Mesenchymal stem cell (in vitro differentiated cells and primary cell): Measurements from ENCODE around the gene UQCRHL.

Experiments
- DNase-seq: peaks from one replicate; pipeline ENCODE4 v3.0.0-alpha.2; 2013
- H2AFZ ChIP-seq: one replicate; pipeline ENCODE4 v1.6.1; 2013; ENCODE audit warnings: low read depth, mild to moderate bottlenecking, control low read depth, inconsistent platforms, low read length, moderate library complexity
- H2AK5ac ChIP-seq: 2 replicates; pipeline ENCODE4 v1.6.1; 2013; ENCODE audit warnings: low read length, moderate library complexity, mild to moderate bottlenecking, inconsistent platforms; ENCODE audit not compliant: severe bottlenecking
- H2BK120ac ChIP-seq: one replicate; pipeline ENCODE4 v1.6.1; 2013; ENCODE audit warnings: low read depth, mild to moderate bottlenecking, inconsistent platforms, low read length, moderate library complexity
- H2BK12ac ChIP-seq, 2 experiments: one replicate each; pipeline ENCODE4 v1.6.1; 2013; ENCODE audit warnings: inconsistent platforms in 2 of 2, low read length in 2 of 2, mild to moderate bottlenecking in 2 of 2, moderate library complexity in 2 of 2, control low read depth in 1 of 2
- H2BK15ac ChIP-seq: one replicate; pipeline ENCODE4 v1.6.1; 2013; ENCODE audit warnings: mild to moderate bottlenecking, low read depth, inconsistent platforms; ENCODE audit not compliant: poor library complexity, severe bottlenecking
- H2BK5ac ChIP-seq: 2 replicates; pipeline ENCODE4 v1.6.1; 2013; ENCODE audit warnings: low read depth, mild to moderate bottlenecking, low read length, control low read depth, inconsistent platforms; ENCODE audit not compliant: poor library complexity, severe bottlenecking
- H3K14ac ChIP-seq, 2 experiments: one replicate each; pipeline ENCODE4 v1.6.1; 2013; ENCODE audit warnings: inconsistent platforms in 2 of 2, low read length in 2 of 2, control low read depth in 1 of 2, mild to moderate bottlenecking in 1 of 2, moderate library complexity in 1 of 2
- H3K18ac ChIP-seq, 2 experiments: one replicate each; pipeline ENCODE4 v1.6.1; 2013; ENCODE audit warnings: inconsistent platforms in 2 of 2, low read length in 2 of 2, control low read depth in 1 of 2, low read depth in 1 of 2, mild to moderate bottlenecking in 1 of 2
- H3K23ac ChIP-seq, 2 experiments: one replicate each; pipeline ENCODE4 v1.6.1; 2013; ENCODE audit warnings: inconsistent platforms in 2 of 2, low read length in 2 of 2, mild to moderate bottlenecking in 2 of 2, moderate library complexity in 2 of 2, control low read depth in 1 of 2
- H3K27ac ChIP-seq: 2 replicates; pipeline ENCODE4 v1.5.1; 2013; ENCODE audit warnings: mild to moderate bottlenecking, moderate library complexity, low read length, control low read depth, inconsistent platforms; ENCODE audit not compliant: poor library complexity, severe bottlenecking
- H3K27me3 ChIP-seq, 2 experiments: 2 replicates each; pipeline versions ENCODE4 v1.6.1 to v1.7.0; 2013; ENCODE audit warnings: low read length in 2 of 2, mild to moderate bottlenecking in 2 of 2, moderate library complexity in 2 of 2, control low read depth in 1 of 2, inconsistent platforms in 1 of 2; ENCODE audit not compliant: control insufficient read depth in 1 of 2, insufficient read depth in 1 of 2
- H3K36me3 ChIP-seq, 2 experiments: 2 replicates each; pipeline versions ENCODE4 v1.6.1 to v1.7.0; 2013; ENCODE audit warnings: low read length in 2 of 2, control low read depth in 1 of 2, inconsistent platforms in 1 of 2, low read depth in 1 of 2, mild to moderate bottlenecking in 1 of 2; ENCODE audit not compliant: insufficient read depth in 2 of 2, control insufficient read depth in 1 of 2
- H3K4ac ChIP-seq, 2 experiments: one replicate each; pipeline ENCODE4 v1.6.1; 2013; ENCODE audit warnings: inconsistent platforms in 2 of 2, low read length in 2 of 2, mild to moderate bottlenecking in 2 of 2, moderate library complexity in 2 of 2, control low read depth in 1 of 2, low read depth in 1 of 2
- H3K4me1 ChIP-seq: 2 replicates; pipeline ENCODE4 v1.6.1; 2013; ENCODE audit warnings: low read depth, low read length, control low read depth; ENCODE audit not compliant: control insufficient read depth, insufficient read depth
- H3K4me2 ChIP-seq: 2 replicates; pipeline ENCODE4 v1.6.1; 2013; ENCODE audit warnings: low read length, mild to moderate bottlenecking, inconsistent platforms; ENCODE audit not compliant: poor library complexity, severe bottlenecking
- H3K4me3 ChIP-seq, 2 experiments: 2 replicates each; pipeline versions ENCODE4 v1.5.1 to v1.7.0; 2013; ENCODE audit warnings: low read length in 2 of 2, mild to moderate bottlenecking in 2 of 2, control low read depth in 1 of 2, low read depth in 1 of 2; ENCODE audit not compliant: insufficient read depth in 1 of 2
- H3K79me1 ChIP-seq: replicated peaks from 2 replicates; pipeline ENCODE4 v1.6.1; 2013; ENCODE audit warnings: mild to moderate bottlenecking, control low read depth, low read length, inconsistent platforms; ENCODE audit not compliant: poor library complexity, severe bottlenecking
- H3K9ac ChIP-seq: 2 replicates; pipeline ENCODE4 v1.7.0; 2013; ENCODE audit warnings: mild to moderate bottlenecking, low read length, moderate library complexity
- H3K9me3 ChIP-seq: 2 replicates; pipeline ENCODE4 v1.7.0; 2013; ENCODE audit warnings: mild to moderate bottlenecking, low read length; ENCODE audit not compliant: control insufficient read depth
- H4K8ac ChIP-seq: one replicate; pipeline ENCODE4 v1.6.1; 2013; ENCODE audit warnings: inconsistent platforms, mild to moderate bottlenecking, low read length, moderate library complexity
- H4K91ac ChIP-seq: one replicate; pipeline ENCODE4 v1.6.1; 2013; ENCODE audit warnings: mild to moderate bottlenecking, low read length, inconsistent platforms
- WGBS: methylation state at CpG from one replicate; pipeline ENCODE4 v1.1.7; 2013; ENCODE audit warnings: mixed read lengths; 5-methylcytosine and 5-hydroxymethylcytosine counted together

The UQCRHL gene

GRCh38 chr1:15788624-15789301 is 18.7 kb downstream of the UQCRHL start:
- Histone ChIP-seq H3K27me3 (no peaks in the 10 kb centered on the region), H4K91ac (no peak overlapping the region), H3K23ac (no peak overlapping the region), H3K79me1 (no peaks in the 10 kb centered on the region), H3K4me2 (no peak overlapping the region), H4K8ac (no peak overlapping the region), H2AFZ (no peak overlapping the region), H3K18ac (no peak overlapping the region), H2BK12ac (peak overlapping the region in 1 of 2 experiments; percentile 21), H2BK120ac (no peak overlapping the region), H2BK15ac (no peak overlapping the region), H3K36me3 (peaks cover 5 to 25% of the 10 kb centered on the region in 2 experiments), H3K4me3 (no peak overlapping the region), H3K4me1 (peaks cover 6% of the 10 kb centered on the region), H3K4ac (peak overlapping the region in 1 of 2 experiments; percentile 32), H3K9ac (no peak overlapping the region), H2AK5ac (peak overlapping the region; percentile 3), H3K9me3 (no peaks in the 10 kb centered on the region), H3K14ac (no peak overlapping the region), H3K27ac (no peak overlapping the region), H2BK5ac (no peak overlapping the region)
- DNase-seq = peak; percentile 78
- 84% methylated on average over 13 of the region's 13 CpGs for WGBS

DNA sequence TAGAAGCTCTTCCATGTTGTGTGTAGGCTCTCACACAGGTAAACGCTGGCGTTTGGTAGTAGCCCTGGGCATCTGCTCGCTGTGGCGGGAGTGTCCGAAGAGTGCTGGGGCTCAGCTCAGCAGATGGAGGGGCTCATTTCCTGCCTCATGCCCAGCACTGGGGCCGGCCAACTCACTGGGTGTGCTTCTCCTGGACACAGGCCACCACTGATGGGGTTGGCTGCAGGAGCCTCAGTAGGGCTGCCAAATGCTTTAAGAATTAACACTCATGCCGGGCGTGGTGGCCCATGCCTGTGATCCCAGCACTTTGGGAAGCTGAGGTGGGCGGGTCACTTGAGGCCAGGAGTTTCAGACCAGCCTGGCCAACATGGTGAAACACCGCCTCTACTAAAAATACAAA is 20.9 kb downstream of the UQCRHL start:
- Histone ChIP-seq H3K4me2 (no peak overlapping the region), H3K9ac (no peak overlapping the region), H4K8ac (no peak overlapping the region)

DNA sequence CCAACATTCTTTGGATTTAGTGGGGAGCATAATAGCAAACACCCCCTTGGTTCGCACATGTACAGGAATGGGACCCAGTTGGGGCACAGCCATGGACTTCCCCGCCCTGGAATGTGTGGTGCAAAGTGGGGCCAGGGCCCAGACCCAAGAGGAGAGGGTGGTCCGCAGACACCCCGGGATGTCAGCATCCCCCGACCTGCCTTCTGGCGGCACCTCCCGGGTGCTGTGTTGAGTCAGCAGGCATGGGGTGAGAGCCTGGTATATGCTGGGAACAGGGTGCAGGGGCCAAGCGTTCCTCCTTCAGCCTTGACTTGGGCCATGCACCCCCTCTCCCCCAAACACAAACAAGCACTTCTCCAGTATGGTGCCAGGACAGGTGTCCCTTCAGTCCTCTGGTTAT is 21.8 kb downstream of the UQCRHL start:
- WGBS = 92% methylated on average over 6 of the region's 8 CpGs
- H3K23ac ChIP-seq = no peak overlapping the region
- no peak overlapping the region for H3K4ac ChIP-seq
- H3K18ac ChIP-seq = no peak overlapping the region
- H2AK5ac ChIP-seq = no peak overlapping the region
- no peak overlapping the region for H3K4me2 ChIP-seq
- H3K36me3 ChIP-seq = peaks cover 7 to 46% of the 10 kb centered on the region in 2 experiments
- H2BK5ac ChIP-seq = no peak overlapping the region
- H4K91ac ChIP-seq = no peak overlapping the region
- no peak overlapping the region for H2AFZ ChIP-seq
- H3K27ac ChIP-seq = no peak overlapping the region
- no peak overlapping the region for H3K4me3 ChIP-seq
- H3K79me1 ChIP-seq = peaks cover 6% of the 10 kb centered on the region
- H2BK15ac ChIP-seq = no peak overlapping the region
- no peak for DNase-seq
- H2BK12ac ChIP-seq = no peak overlapping the region
- no peaks in the 10 kb centered on the region for H3K9me3 ChIP-seq
- H3K27me3 ChIP-seq = no peaks in the 10 kb centered on the region
- peaks cover 2% of the 10 kb centered on the region for H3K4me1 ChIP-seq
- no peak overlapping the region for H4K8ac ChIP-seq
- H3K14ac ChIP-seq = no peak overlapping the region
- H2BK120ac ChIP-seq = no peak overlapping the region
- H3K9ac ChIP-seq = no peak overlapping the region

More for the DNA sequence above, 20.9 kb downstream of the UQCRHL start:
- Histone ChIP-seq H3K4ac (no peak overlapping the region), H2AFZ (no peak overlapping the region), H3K36me3 (peaks cover 5 to 42% of the 10 kb centered on the region in 2 experiments), H2BK12ac (peak overlapping the region in 1 of 2 experiments; percentile 18), H3K79me1 (peaks cover 6% of the 10 kb centered on the region), H3K4me3 (no peak overlapping the region), H3K23ac (no peak overlapping the region), H2BK120ac (no peak overlapping the region), H3K18ac (no peak overlapping the region), H2BK15ac (no peak overlapping the region), H2BK5ac (no peak overlapping the region), H3K27ac (no peak overlapping the region), H2AK5ac (no peak overlapping the region), H3K27me3 (no peaks in the 10 kb centered on the region), H4K91ac (no peak overlapping the region), H3K9me3 (no peaks in the 10 kb centered on the region), H3K4me1 (peaks cover 2% of the 10 kb centered on the region), H3K14ac (no peak overlapping the region)
- DNase-seq = no peak
- WGBS = 93% methylated on average over 10 of the region's 10 CpGs

- Histone ChIP-seq H4K8ac (no peak overlapping the region), H3K9me3 (no peaks in the 10 kb centered on the region), H2BK12ac (no peak overlapping the region), H3K79me1 (peaks cover 23% of the 10 kb centered on the region), H2BK120ac (no peak overlapping the region), H4K91ac (no peak overlapping the region), H2BK5ac (no peak overlapping the region), H3K18ac (no peak overlapping the region), H3K36me3 (peaks cover 22 to 77% of the 10 kb centered on the region in 2 experiments), H2AFZ (no peak overlapping the region), H3K4me1 (peaks cover 5% of the 10 kb centered on the region), H2AK5ac (no peak overlapping the region), H3K27ac (no peak overlapping the region), H2BK15ac (no peak overlapping the region), H3K4ac (no peak overlapping the region), H3K23ac (no peak overlapping the region), H3K27me3 (no peaks in the 10 kb centered on the region), H3K4me2 (no peak overlapping the region), H3K4me3 (no peak overlapping the region), H3K9ac (no peak overlapping the region), H3K14ac (no peak overlapping the region)
- over 99% methylated on average over 5 of the region's 7 CpGs for WGBS
- no peak for DNase-seq
These were observed 29.3 kb downstream of the UQCRHL start for GRCh38 chr1:15777909-15778707.
